Trophoblast cell (in vitro differentiated cells and primary cell): Measurements from ENCODE around the gene CELSR3.

ENCODE experiments used
- DNase-seq, 2 donors: peaks; one replicate each; pipeline ENCODE4 v3.0.0-alpha.2; 2016
- H2AFZ ChIP-seq: 2 replicates; pipeline ENCODE4 v1.6.1; 2013; ENCODE audit warnings: low read length, moderate library complexity, mild to moderate bottlenecking; ENCODE audit not compliant: insufficient read depth, poor library complexity
- H2AK5ac ChIP-seq: 2 replicates; pipeline ENCODE4 v1.6.1; 2013; ENCODE audit warnings: mild to moderate bottlenecking, low read length
- H2BK120ac ChIP-seq: 2 replicates; pipeline ENCODE4 v1.6.1; 2013; ENCODE audit warnings: low read length, mild to moderate bottlenecking, moderate library complexity; ENCODE audit not compliant: insufficient read depth, poor library complexity
- H2BK12ac ChIP-seq: 2 replicates; pipeline ENCODE4 v1.6.1; 2013; ENCODE audit warnings: mild to moderate bottlenecking, low read length, moderate library complexity
- H2BK5ac ChIP-seq: 2 replicates; pipeline ENCODE4 v1.6.1; 2013; ENCODE audit warnings: low read length, low read depth, moderate library complexity, mild to moderate bottlenecking; ENCODE audit not compliant: poor library complexity
- H3K14ac ChIP-seq: 2 replicates; pipeline ENCODE4 v1.6.1; 2013; ENCODE audit warnings: mild to moderate bottlenecking, low read length
- H3K18ac ChIP-seq: 2 replicates; pipeline ENCODE4 v1.6.1; 2013; ENCODE audit warnings: mild to moderate bottlenecking, low read length
- H3K23ac ChIP-seq: 2 replicates; pipeline ENCODE4 v1.6.1; 2013; ENCODE audit warnings: low read length
- H3K27ac ChIP-seq: 2 replicates; pipeline ENCODE4 v1.5.1; 2013; ENCODE audit warnings: low read depth, mild to moderate bottlenecking, inconsistent platforms, low read length, moderate library complexity
- H3K27me3 ChIP-seq: 2 replicates; pipeline ENCODE4 v1.6.1; 2013; ENCODE audit warnings: inconsistent platforms, mild to moderate bottlenecking, low read length, moderate library complexity; ENCODE audit not compliant: insufficient read depth
- H3K36me3 ChIP-seq, 2 experiments: 1 replicate in 1 of 2; 2 replicates in 1 of 2; pipeline ENCODE4 v1.6.1; 2013; ENCODE audit warnings: low read length in 2 of 2, mild to moderate bottlenecking in 2 of 2, moderate library complexity in 1 of 2; ENCODE audit not compliant: insufficient read depth in 2 of 2, control insufficient read depth in 1 of 2
- H3K4ac ChIP-seq: 2 replicates; pipeline ENCODE4 v1.6.1; 2013; ENCODE audit warnings: low read depth, mild to moderate bottlenecking, low read length, moderate library complexity
- H3K4me1 ChIP-seq, 2 experiments: 1 replicate in 1 of 2; 2 replicates in 1 of 2; pipeline ENCODE4 v1.6.1; 2013; ENCODE audit warnings: low read length in 2 of 2, mild to moderate bottlenecking in 2 of 2, moderate library complexity in 1 of 2; ENCODE audit not compliant: insufficient read depth in 2 of 2, control insufficient read depth in 1 of 2
- H3K4me2 ChIP-seq: 2 replicates; pipeline ENCODE4 v1.6.1; 2013; ENCODE audit warnings: inconsistent platforms, mild to moderate bottlenecking, low read length, moderate library complexity
- H3K4me3 ChIP-seq: 2 replicates; pipeline ENCODE4 v1.5.1; 2013; ENCODE audit warnings: mild to moderate bottlenecking, low read depth, low read length, inconsistent platforms
- H3K79me1 ChIP-seq: one replicate; pipeline ENCODE4 v1.6.1; 2013; ENCODE audit warnings: low read length
- H3K79me2 ChIP-seq: 2 replicates; pipeline ENCODE4 v1.6.1; 2013; ENCODE audit warnings: low read length, mild to moderate bottlenecking; ENCODE audit not compliant: control insufficient read depth, insufficient read depth, poor library complexity
- H3K9ac ChIP-seq: 2 replicates; pipeline ENCODE4 v1.6.1; 2013; ENCODE audit warnings: mild to moderate bottlenecking, low read length
- H3K9me3 ChIP-seq: 2 replicates; pipeline ENCODE4 v1.6.1; 2013; ENCODE audit warnings: low read depth, mild to moderate bottlenecking, control low read depth, inconsistent platforms, low read length; ENCODE audit not compliant: insufficient read depth
- H4K12ac ChIP-seq: 2 replicates; pipeline ENCODE4 v1.6.1; 2013; ENCODE audit warnings: low read depth, mild to moderate bottlenecking, low read length, moderate library complexity
- H4K8ac ChIP-seq: 2 replicates; pipeline ENCODE4 v1.6.1; 2013; ENCODE audit warnings: low read depth, mild to moderate bottlenecking, low read length, moderate library complexity
- H4K91ac ChIP-seq: one replicate; pipeline ENCODE4 v1.6.1; 2013; ENCODE audit warnings: low read depth, mild to moderate bottlenecking, low read length, moderate library complexity
- WGBS: extraction: QIAGEN DNeasy Blood & Tissue Kit; methylation state at CpG from one replicate; pipeline ENCODE4 v1.1.7; 2013; ENCODE audit warnings: missing lambda C conversion rate; ENCODE audit not compliant: insufficient read length, insufficient coverage; ENCODE audit errors: extremely low coverage; 5-methylcytosine and 5-hydroxymethylcytosine counted together

The CELSR3 gene

GRCh38 chr3:48621461-48621869 lies 41.2 kb downstream of the CELSR3 start, which contains the start of gene TMEM89:
TMEM89 (minus strand) TSS chr3:48621769; CDS start chr3:48621756, 13 bp downstream.
- no CpG with 5 or more reads among the region's 19 CpGs for WGBS
- Histone ChIP-seq H2BK120ac (no peak within 1 kb of the TSS), H3K4me2 (no peak within 1 kb of the TSS), H3K36me3 (peaks cover 22% of the 10 kb centered on the region in 2 experiments), H3K4me1 (no peaks in the 10 kb centered on the region), H4K91ac (no peak within 1 kb of the TSS), H2BK5ac (no peak within 1 kb of the TSS), H3K14ac (no peak within 1 kb of the TSS), H3K27ac (no peak within 1 kb of the TSS), H3K79me1 (no peaks in the 10 kb centered on the region), H3K23ac (no peak within 1 kb of the TSS), H3K18ac (no peak within 1 kb of the TSS), H2BK12ac (no peak within 1 kb of the TSS), H4K12ac (no peak within 1 kb of the TSS), H3K9me3 (peaks cover 17% of the 10 kb centered on the region), H4K8ac (no peak within 1 kb of the TSS), H3K4me3 (no peak within 1 kb of the TSS), H2AFZ (no peak within 1 kb of the TSS), H2AK5ac (no peak within 1 kb of the TSS), H3K4ac (no peak within 1 kb of the TSS), H3K9ac (no peak within 1 kb of the TSS), H3K79me2 (no peaks in the 10 kb centered on the region), H3K27me3 (no peaks in the 10 kb centered on the region)
- no peak for DNase-seq

- Histone ChIP-seq H2AK5ac (no peak overlapping the region), H4K8ac (no peak overlapping the region), H4K91ac (no peak overlapping the region), H3K4me3 (no peak overlapping the region), H4K12ac (no peak overlapping the region), H2AFZ (no peak overlapping the region), H3K27me3 (no peaks in the 10 kb centered on the region), H3K4ac (no peak overlapping the region), H3K79me1 (no peaks in the 10 kb centered on the region), H3K9ac (no peak overlapping the region), H3K14ac (no peak overlapping the region), H2BK120ac (no peak overlapping the region), H3K27ac (no peak overlapping the region), H3K79me2 (no peaks in the 10 kb centered on the region), H2BK12ac (no peak overlapping the region), H3K18ac (no peak overlapping the region), H3K4me1 (no peaks in the 10 kb centered on the region), H3K4me2 (no peak overlapping the region), H3K23ac (no peak overlapping the region), H2BK5ac (no peak overlapping the region), H3K9me3 (peaks cover 17% of the 10 kb centered on the region), H3K36me3 (peaks cover 6 to 7% of the 10 kb centered on the region in 2 experiments)
- no CpG with 5 or more reads among the region's 7 CpGs for WGBS
- DNase-seq: no peak
Observed at GRCh38 chr3:48619541-48620524, 42.9 kb downstream of the CELSR3 start.

DNA sequence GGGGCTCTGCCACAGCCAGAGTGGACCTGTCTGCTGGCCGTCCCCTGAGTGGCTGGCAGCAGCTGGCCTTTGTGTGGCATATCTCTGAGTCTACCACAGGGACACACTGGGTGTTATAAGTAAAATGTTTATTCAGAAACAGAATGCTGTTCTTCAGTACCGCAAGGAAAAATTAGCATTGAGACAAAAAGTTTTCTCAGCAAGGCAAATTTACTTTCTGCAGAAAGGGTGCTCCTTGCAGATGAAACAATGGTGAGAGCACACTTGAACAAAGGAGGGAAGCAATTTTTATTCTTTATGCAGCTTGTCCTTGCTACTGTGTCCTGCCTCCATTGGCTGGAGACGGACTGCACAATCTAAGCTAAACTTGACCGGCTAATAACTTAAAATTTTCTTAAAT lies 45.1 kb downstream of the CELSR3 start:
- H2AK5ac ChIP-seq: no peak overlapping the region
- H2AFZ ChIP-seq: no peak overlapping the region
- no CpG with 5 or more reads among the region's 4 CpGs for WGBS
- H4K8ac ChIP-seq: no peak overlapping the region
- no peak overlapping the region for H2BK5ac ChIP-seq
- no peaks in the 10 kb centered on the region for H3K79me1 ChIP-seq
- no peak overlapping the region for H3K9ac ChIP-seq
- H4K91ac ChIP-seq: no peak overlapping the region
- H4K12ac ChIP-seq: no peak overlapping the region
- no peak overlapping the region for H3K14ac ChIP-seq
- no peak overlapping the region for H3K4ac ChIP-seq
- no peak overlapping the region for H3K23ac ChIP-seq
- no peak overlapping the region for H2BK120ac ChIP-seq
- H3K27me3 ChIP-seq: no peaks in the 10 kb centered on the region
- H3K4me2 ChIP-seq: no peak overlapping the region
- H3K36me3 ChIP-seq: peaks cover 2% of the 10 kb centered on the region in 2 experiments
- H2BK12ac ChIP-seq: no peak overlapping the region
- no peaks in the 10 kb centered on the region for H3K79me2 ChIP-seq
- no peak overlapping the region for H3K4me3 ChIP-seq
- no peaks in the 10 kb centered on the region for H3K4me1 ChIP-seq
- no peak overlapping the region for H3K18ac ChIP-seq
- H3K9me3 ChIP-seq: peaks cover 17% of the 10 kb centered on the region
- no peak overlapping the region for H3K27ac ChIP-seq
- peak in 1 of 2 donors; percentile 14 for DNase-seq

DNA sequence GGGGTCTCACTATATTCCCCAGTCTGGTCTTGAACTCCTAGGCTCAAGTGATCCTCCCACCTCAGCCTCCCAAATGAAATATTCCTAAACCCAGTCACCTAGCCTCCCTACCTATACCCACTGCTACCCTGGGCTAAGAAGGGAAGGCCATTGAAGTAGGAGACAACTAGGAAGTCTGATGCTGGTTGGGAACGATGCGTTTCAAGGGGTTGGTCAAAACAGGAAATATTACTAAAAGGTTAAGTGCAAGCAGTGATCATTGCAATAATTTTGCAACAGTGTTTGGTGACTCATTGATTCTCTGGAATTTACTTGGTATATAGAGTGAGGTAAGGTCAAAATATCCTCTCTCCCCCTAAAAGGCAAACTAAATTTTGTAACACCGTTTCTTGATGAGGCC lies 48.6 kb downstream of the CELSR3 start:
- Histone ChIP-seq H3K18ac (no peak overlapping the region), H3K79me1 (peaks cover 4% of the 10 kb centered on the region), H2BK5ac (no peak overlapping the region), H2AFZ (no peak overlapping the region), H3K79me2 (peaks cover 4% of the 10 kb centered on the region), H4K8ac (no peak overlapping the region), H3K4me1 (peaks cover 0 to 2% of the 10 kb centered on the region in 2 experiments), H3K4me2 (no peak overlapping the region), H3K4me3 (no peak overlapping the region), H3K9ac (no peak overlapping the region), H3K14ac (no peak overlapping the region), H2BK12ac (no peak overlapping the region), H4K91ac (no peak overlapping the region), H4K12ac (no peak overlapping the region), H2AK5ac (no peak overlapping the region), H3K27me3 (no peaks in the 10 kb centered on the region), H2BK120ac (no peak overlapping the region), H3K9me3 (peaks cover 8% of the 10 kb centered on the region), H3K23ac (no peak overlapping the region), H3K27ac (no peak overlapping the region), H3K36me3 (peaks cover 0 to 2% of the 10 kb centered on the region in 2 experiments), H3K4ac (no peak overlapping the region)
- WGBS: no CpG with 5 or more reads among the region's 3 CpGs
- DNase-seq: peak in 1 of 2 donors; percentile 87
